KMS-11 (cell line): Measurements from ENCODE around the gene TEX2.
"Not testable (repeated sequence)": the region's sequence is repeated elsewhere in the genome, so short reads cannot be mapped to it uniquely, and the experiment has no call there.

ENCODE experiments used
- H2AFZ ChIP-seq: fragments of 200-600 bp; sonication (generic); 2 replicates; pipeline ENCODE4 v1.6.1; 2016; ENCODE audit warnings: antibody characterized with exemption, mixed run types, low read depth
- H3K27ac ChIP-seq: fragments of 200-600 bp; sonication (generic); 2 replicates; pipeline ENCODE4 v1.6.1; 2016; ENCODE audit warnings: mild to moderate bottlenecking, mixed run types
- H3K27me3 ChIP-seq: fragments of 200-600 bp; sonication (generic); 2 replicates; pipeline ENCODE4 v1.6.1; 2017; ENCODE audit warnings: mild to moderate bottlenecking, low read depth, mixed run types, moderate library complexity; ENCODE audit not compliant: insufficient read depth
- H3K36me3 ChIP-seq: fragments of 200-600 bp; sonication (generic); 2 replicates; pipeline ENCODE4 v1.6.1; 2017; ENCODE audit warnings: mild to moderate bottlenecking, mixed run types; ENCODE audit not compliant: insufficient read depth
- H3K4me1 ChIP-seq: fragments of 200-600 bp; sonication (generic); 2 replicates; pipeline ENCODE4 v1.6.1; 2016; ENCODE audit warnings: mild to moderate bottlenecking, low read depth, mixed run types; ENCODE audit not compliant: poor library complexity, severe bottlenecking
- H3K4me2 ChIP-seq: fragments of 200-600 bp; sonication (generic); 2 replicates; pipeline ENCODE4 v1.7.0; 2016; ENCODE audit warnings: mild to moderate bottlenecking, mixed run types
- H3K4me3 ChIP-seq: fragments of 200-600 bp; sonication (generic); IDR thresholded peaks from 2 replicates; pipeline ENCODE4 v1.6.1; 2017; ENCODE audit warnings: low read depth, low read length, mixed read lengths; ENCODE audit not compliant: insufficient read depth
- H3K79me2 ChIP-seq: fragments of 200-600 bp; sonication (generic); 2 replicates; pipeline ENCODE4 v1.6.1; 2016; ENCODE audit warnings: low read depth, mixed run types; ENCODE audit not compliant: insufficient read depth
- H3K9ac ChIP-seq: fragments of 200-600 bp; sonication (generic); 2 replicates; pipeline ENCODE4 v1.6.1; 2016; ENCODE audit warnings: mild to moderate bottlenecking, mixed run types
- H4K20me1 ChIP-seq: fragments of 200-600 bp; sonication (generic); 2 replicates; pipeline ENCODE4 v1.6.1; 2016; ENCODE audit warnings: mild to moderate bottlenecking, mixed run types; ENCODE audit not compliant: insufficient read depth
- CTCF ChIP-seq: fragments of 200-600 bp; sonication (generic); conservative IDR thresholded peaks from 2 replicates; pipeline ENCODE4 v1.6.1; 2017; ENCODE audit warnings: low read depth, mild to moderate bottlenecking, antibody characterized with exemption, low read length, moderate library complexity, mixed read lengths

The TEX2 gene

GRCh38 chr17:64173646-64174045 is 89.4 kb downstream of the TEX2 start:
- no peaks in the 10 kb centered on the region for H4K20me1 ChIP-seq
- no peak overlapping the region for H3K27ac ChIP-seq
- no peaks in the 10 kb centered on the region for H3K36me3 ChIP-seq
- H3K4me1 ChIP-seq, result no peaks in the 10 kb centered on the region
- no peak overlapping the region for H2AFZ ChIP-seq
- H3K4me3 ChIP-seq, result no peak overlapping the region
- H3K79me2 ChIP-seq, result no peaks in the 10 kb centered on the region
- no peaks in the 10 kb centered on the region for H3K27me3 ChIP-seq
- no peak overlapping the region for H3K4me2 ChIP-seq
- no peak overlapping the region for H3K9ac ChIP-seq
- no peak for TF ChIP-seq CTCF

- Histone ChIP-seq H3K79me2 (no peaks in the 10 kb centered on the region), H3K27ac (no peak overlapping the region), H3K36me3 (no peaks in the 10 kb centered on the region), H2AFZ (no peak overlapping the region), H3K4me3 (no peak overlapping the region), H3K4me2 (no peak overlapping the region), H3K9ac (no peak overlapping the region), H3K4me1 (no peaks in the 10 kb centered on the region), H4K20me1 (no peaks in the 10 kb centered on the region), H3K27me3 (no peaks in the 10 kb centered on the region)
- no peak for TF ChIP-seq CTCF
Observed at GRCh38 chr17:64172510-64172909, 90.5 kb downstream of the TEX2 start.

- no peaks in the 10 kb centered on the region for H3K79me2 ChIP-seq
- no peak overlapping the region for H2AFZ ChIP-seq
- H3K4me2 ChIP-seq, result no peak overlapping the region
- H3K4me3 ChIP-seq, result no peak overlapping the region
- no peak overlapping the region for H3K27ac ChIP-seq
- H3K4me1 ChIP-seq, result no peaks in the 10 kb centered on the region
- H4K20me1 ChIP-seq, result no peaks in the 10 kb centered on the region
- no peak for TF ChIP-seq CTCF
- no peaks in the 10 kb centered on the region for H3K27me3 ChIP-seq
- H3K9ac ChIP-seq, result no peak overlapping the region
- H3K36me3 ChIP-seq, result no peaks in the 10 kb centered on the region
Observed at GRCh38 chr17:64171041-64171440, 92.0 kb downstream of the TEX2 start.

GRCh38 chr17:64170286-64170685 is 92.8 kb downstream of the TEX2 start:
- H3K27ac ChIP-seq, result no peak overlapping the region
- no peak overlapping the region for H3K9ac ChIP-seq
- no peaks in the 10 kb centered on the region for H4K20me1 ChIP-seq
- no peaks in the 10 kb centered on the region for H3K27me3 ChIP-seq
- H3K4me2 ChIP-seq, result no peak overlapping the region
- H2AFZ ChIP-seq, result no peak overlapping the region
- no peaks in the 10 kb centered on the region for H3K79me2 ChIP-seq
- no peak for TF ChIP-seq CTCF
- H3K36me3 ChIP-seq, result no peaks in the 10 kb centered on the region
- no peak overlapping the region for H3K4me3 ChIP-seq
- H3K4me1 ChIP-seq, result no peaks in the 10 kb centered on the region

GRCh38 chr17:64167666-64168065 is 95.4 kb downstream of the TEX2 start:
- H3K79me2 ChIP-seq, H4K20me1 ChIP-seq, H3K9ac ChIP-seq, H2AFZ ChIP-seq, H3K4me2 ChIP-seq, H3K27me3 ChIP-seq, H3K27ac ChIP-seq, H3K4me1 ChIP-seq, H3K36me3 ChIP-seq, H3K4me3 ChIP-seq: not testable (repeated sequence)
